Mesendoderm (in vitro differentiated cells): ENCODE results near the gene VPS50.

Source experiments
- DNase-seq: peaks from one replicate; pipeline ENCODE4 v3.0.0; 2013
- H2AK5ac ChIP-seq: 2 replicates; pipeline ENCODE4 v1.6.1; 2013; ENCODE audit warnings: low read length, inconsistent platforms
- H2BK120ac ChIP-seq: 2 replicates; pipeline ENCODE4 v1.6.1; 2013; ENCODE audit warnings: low read depth, mild to moderate bottlenecking, low read length, moderate library complexity, mixed read lengths
- H2BK15ac ChIP-seq: replicated peaks from 2 replicates; pipeline ENCODE4 v1.6.1; 2013; ENCODE audit warnings: low read depth, mild to moderate bottlenecking, moderate library complexity
- H2BK5ac ChIP-seq: 2 replicates; pipeline ENCODE4 v1.6.1; 2013; ENCODE audit warnings: low read length, inconsistent platforms
- H3K18ac ChIP-seq: 2 replicates; pipeline ENCODE4 v1.6.1; 2013; ENCODE audit warnings: mild to moderate bottlenecking, low read length, mixed read lengths
- H3K23ac ChIP-seq: one replicate; pipeline ENCODE4 v1.6.1; 2013; ENCODE audit warnings: low read length
- H3K27ac ChIP-seq: 2 replicates; pipeline ENCODE4 v1.5.1; 2013; ENCODE audit warnings: low read depth, mild to moderate bottlenecking, inconsistent platforms, low read length, moderate library complexity
- H3K27me3 ChIP-seq: 2 replicates; pipeline ENCODE4 v1.6.1; 2013; ENCODE audit warnings: low read length, control low read depth, mild to moderate bottlenecking, inconsistent platforms; ENCODE audit not compliant: insufficient read depth, poor library complexity
- H3K36me3 ChIP-seq: 2 replicates; pipeline ENCODE4 v1.6.1; 2013; ENCODE audit warnings: low read length, inconsistent platforms; ENCODE audit not compliant: control insufficient read depth, insufficient read depth
- H3K4ac ChIP-seq: one replicate; pipeline ENCODE4 v1.6.1; 2013; ENCODE audit warnings: low read depth, mild to moderate bottlenecking, low read length, moderate library complexity
- H3K4me1 ChIP-seq: 2 replicates; pipeline ENCODE4 v1.6.1; 2013; ENCODE audit warnings: low read depth, low read length, inconsistent platforms; ENCODE audit not compliant: control insufficient read depth
- H3K4me2 ChIP-seq: 2 replicates; pipeline ENCODE4 v1.6.1; 2013; ENCODE audit warnings: low read length
- H3K4me3 ChIP-seq: 2 replicates; pipeline ENCODE4 v1.5.1; 2013; ENCODE audit warnings: mild to moderate bottlenecking, low read length
- H3K56ac ChIP-seq: one replicate; pipeline ENCODE4 v1.6.1; 2013; ENCODE audit warnings: low read length
- H3K79me1 ChIP-seq: 2 replicates; pipeline ENCODE4 v1.6.1; 2013; ENCODE audit warnings: low read length, inconsistent platforms
- H3K79me2 ChIP-seq: 2 replicates; pipeline ENCODE4 v1.6.1; 2013; ENCODE audit warnings: mild to moderate bottlenecking, low read length; ENCODE audit not compliant: control insufficient read depth, insufficient read depth
- H3K9ac ChIP-seq: 2 replicates; pipeline ENCODE4 v1.6.1; 2013; ENCODE audit warnings: low read length, inconsistent platforms
- H4K5ac ChIP-seq: one replicate; pipeline ENCODE4 v1.6.1; 2013; ENCODE audit warnings: low read length
- H4K8ac ChIP-seq: one replicate; pipeline ENCODE4 v1.6.1; 2013; ENCODE audit warnings: low read depth, mild to moderate bottlenecking, control low read depth, low read length, moderate library complexity
- WGBS: extraction: QIAGEN DNeasy Blood & Tissue Kit; methylation state at CpG from one replicate; pipeline ENCODE4 v1.1.7; 2013; ENCODE audit warnings: low lambda C conversion rate, missing lambda C conversion rate; ENCODE audit not compliant: insufficient coverage; ENCODE audit errors: extremely low coverage; 5-methylcytosine and 5-hydroxymethylcytosine counted together

Gene VPS50

DNA sequence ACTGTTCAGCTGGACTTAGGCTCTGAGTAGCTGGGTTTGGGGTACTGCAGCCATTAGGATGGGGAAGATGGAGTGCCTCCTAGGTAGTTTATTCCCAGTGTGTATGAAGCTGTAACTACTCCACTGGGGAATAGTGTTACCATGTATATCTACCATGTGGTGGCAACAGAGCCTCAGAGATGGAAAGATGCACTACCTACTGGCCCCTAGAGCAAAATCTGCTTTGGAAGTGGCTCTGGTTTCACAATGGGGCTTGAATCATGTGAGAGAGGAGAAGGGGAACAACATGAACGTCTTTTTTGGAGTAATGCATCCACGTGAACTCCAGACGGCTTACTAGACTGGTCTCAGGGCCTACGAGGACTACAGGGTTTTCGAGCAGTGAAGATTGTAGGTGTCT lies 175.1 kb downstream of the VPS50 start:
- no peak overlapping the region for H3K9ac ChIP-seq
- no peaks in the 10 kb centered on the region for H3K36me3 ChIP-seq
- no peak overlapping the region for H4K8ac ChIP-seq
- H3K4me1 ChIP-seq = no peaks in the 10 kb centered on the region
- no peak overlapping the region for H4K5ac ChIP-seq
- H2BK5ac ChIP-seq = no peak overlapping the region
- no CpG with 5 or more reads among the region's 5 CpGs for WGBS
- H2AK5ac ChIP-seq = no peak overlapping the region
- H3K18ac ChIP-seq = no peak overlapping the region
- H2BK120ac ChIP-seq = no peak overlapping the region
- H3K4ac ChIP-seq = no peak overlapping the region
- no peak overlapping the region for H2BK15ac ChIP-seq
- no peak overlapping the region for H3K4me2 ChIP-seq
- no peaks in the 10 kb centered on the region for H3K79me1 ChIP-seq
- H3K27me3 ChIP-seq = no peaks in the 10 kb centered on the region
- H3K79me2 ChIP-seq = no peaks in the 10 kb centered on the region
- no peak overlapping the region for H3K4me3 ChIP-seq
- H3K27ac ChIP-seq = no peak overlapping the region
- no peak overlapping the region for H3K23ac ChIP-seq
- no peak overlapping the region for H3K56ac ChIP-seq
- DNase-seq = peak; percentile 32

DNA sequence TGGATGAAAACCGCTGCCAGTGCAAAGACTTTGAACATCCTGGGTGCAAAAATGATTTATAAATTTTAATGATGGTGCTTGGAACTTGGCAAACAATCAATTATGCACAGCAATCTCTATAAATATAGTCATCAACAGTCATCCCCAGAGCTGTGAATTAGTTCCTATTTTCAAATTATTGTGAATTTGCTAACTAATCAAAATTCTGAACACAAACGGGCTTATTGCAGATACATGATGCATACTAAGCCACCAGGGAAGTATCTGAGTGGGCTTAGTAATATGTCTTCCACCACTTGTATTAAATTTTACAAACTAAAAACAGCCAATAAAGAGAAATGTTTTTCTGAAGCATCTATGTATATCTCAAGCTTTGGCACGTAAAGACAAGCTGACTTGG lies 177.2 kb downstream of the VPS50 start:
- H3K79me1 ChIP-seq = no peaks in the 10 kb centered on the region
- no CpG with 5 or more reads among the region's 3 CpGs for WGBS
- H3K4me3 ChIP-seq = no peak overlapping the region
- no peak for DNase-seq
- H3K79me2 ChIP-seq = no peaks in the 10 kb centered on the region
- H3K4ac ChIP-seq = no peak overlapping the region
- H3K4me1 ChIP-seq = no peaks in the 10 kb centered on the region
- H3K27me3 ChIP-seq = no peaks in the 10 kb centered on the region
- no peak overlapping the region for H4K8ac ChIP-seq
- H3K36me3 ChIP-seq = no peaks in the 10 kb centered on the region
- no peak overlapping the region for H4K5ac ChIP-seq
- H3K23ac ChIP-seq = no peak overlapping the region
- no peak overlapping the region for H2BK5ac ChIP-seq
- H3K4me2 ChIP-seq = no peak overlapping the region
- no peak overlapping the region for H3K56ac ChIP-seq
- H3K18ac ChIP-seq = no peak overlapping the region
- no peak overlapping the region for H3K9ac ChIP-seq
- no peak overlapping the region for H2BK120ac ChIP-seq
- H3K27ac ChIP-seq = no peak overlapping the region
- H2AK5ac ChIP-seq = no peak overlapping the region
- H2BK15ac ChIP-seq = no peak overlapping the region
